GM12891 (cell line): Measurements from ENCODE around the gene PITX2.
"Not testable (repeated sequence)": the region's sequence is repeated elsewhere in the genome, so short reads cannot be mapped to it uniquely, and the experiment has no call there.

Experiments
- DNase-seq: peaks from one replicate; pipeline ENCODE4 v3.0.0; 2011; ENCODE audit warnings: low spot score; ENCODE audit not compliant: insufficient read length
- FAIRE-seq: peaks from 2 replicates; lab custom pipeline; 2011; peaks lifted over from hg19 to GRCh38; lab: Jason Lieb, UNC
- PAX5 ChIP-seq: IDR thresholded peaks from 2 replicates; pipeline ENCODE4 v1.6.1; 2011; ENCODE audit warnings: low read length, moderate library complexity, mild to moderate bottlenecking; ENCODE audit not compliant: insufficient read depth, severe bottlenecking
- POLR2A ChIP-seq: IDR thresholded peaks from 2 replicates; pipeline ENCODE4 v1.6.1; 2011; ENCODE audit warnings: low read depth, low read length, control low read depth
- POLR2AphosphoS5 ChIP-seq: IDR thresholded peaks from 2 replicates; pipeline ENCODE4 v1.6.1; 2011; ENCODE audit warnings: low read depth, low read length, control low read depth
- POU2F2 ChIP-seq: IDR thresholded peaks from 2 replicates; pipeline ENCODE4 v1.6.1; 2011; ENCODE audit warnings: low read depth, mild to moderate bottlenecking, control low read depth, low read length, moderate library complexity
- SPI1 ChIP-seq: IDR thresholded peaks from 2 replicates; pipeline ENCODE4 v1.6.1; 2011; ENCODE audit warnings: low read depth, low read length, control low read depth
- TAF1 ChIP-seq: IDR thresholded peaks from 2 replicates; pipeline ENCODE4 v1.6.1; 2011; ENCODE audit warnings: low read depth, low read length, control low read depth

PITX2 gene

GRCh38 chr4:110589297-110589696 is 33.6 kb downstream of the PITX2 start:
- TF ChIP-seq POU2F2, result no peak
- no peak for TF ChIP-seq POLR2A
- TF ChIP-seq TAF1, result no peak
- TF ChIP-seq SPI1, result no peak
- no peak for TF ChIP-seq POLR2AphosphoS5
- no peak for TF ChIP-seq PAX5
- DNase-seq, result no peak
- FAIRE-seq, result no peak

GRCh38 chr4:110587666-110588285 is 35.1 kb downstream of the PITX2 start:
- DNase-seq, result no peak
- TF ChIP-seq TAF1 (no peak), POLR2A (no peak), POU2F2 (no peak), POLR2AphosphoS5 (no peak), SPI1 (no peak), PAX5 (no peak)
- FAIRE-seq, result no peak

- TF ChIP-seq TAF1 (no peak), POLR2AphosphoS5 (no peak), POLR2A (no peak), POU2F2 (no peak), SPI1 (no peak)
- no peak for DNase-seq
- FAIRE-seq, result no peak
These were observed 36.6 kb downstream of the PITX2 start for GRCh38 chr4:110586131-110586850.

DNA sequence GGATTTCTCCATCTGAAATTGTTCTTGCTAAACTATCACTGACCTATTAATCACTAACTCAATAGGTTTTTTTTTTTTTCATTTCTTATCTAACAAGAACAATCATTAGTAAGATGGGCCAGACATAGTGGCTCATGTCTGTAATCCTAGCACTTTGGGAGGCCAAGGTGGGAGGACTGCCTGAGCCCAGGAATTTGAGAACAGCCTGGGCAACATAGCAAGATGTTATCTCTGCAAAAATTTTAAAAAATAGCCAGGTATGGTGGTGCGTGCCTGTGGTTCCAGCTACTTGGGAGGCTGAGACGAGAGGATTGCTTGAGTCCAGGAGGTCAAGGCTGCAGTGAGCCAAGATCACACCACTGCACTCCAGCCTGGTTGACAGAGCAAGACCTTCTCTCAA is 46.2 kb downstream of the PITX2 start:
- not testable (repeated sequence) for FAIRE-seq

More for the DNA sequence above, 46.2 kb downstream of the PITX2 start:
- not testable (repeated sequence) for DNase-seq
